ENCODE data around the gene BCL6. TPM values are rescaled to one million over a fixed set of nuclear protein-coding genes. Genes with fewer than 3 reads are reported as not detected.
A peak's percentile ranks its signal among the peaks of the same experiment; 100 is the strongest.

The BCL6 gene
- total and polyA plus RNA-seq, 10 of the 15 experiments (the other 5 are each of a cell fraction or from before 2014, with no cell fraction given): 0.04 to 0.85 (median 0.15) TPM

DNA sequence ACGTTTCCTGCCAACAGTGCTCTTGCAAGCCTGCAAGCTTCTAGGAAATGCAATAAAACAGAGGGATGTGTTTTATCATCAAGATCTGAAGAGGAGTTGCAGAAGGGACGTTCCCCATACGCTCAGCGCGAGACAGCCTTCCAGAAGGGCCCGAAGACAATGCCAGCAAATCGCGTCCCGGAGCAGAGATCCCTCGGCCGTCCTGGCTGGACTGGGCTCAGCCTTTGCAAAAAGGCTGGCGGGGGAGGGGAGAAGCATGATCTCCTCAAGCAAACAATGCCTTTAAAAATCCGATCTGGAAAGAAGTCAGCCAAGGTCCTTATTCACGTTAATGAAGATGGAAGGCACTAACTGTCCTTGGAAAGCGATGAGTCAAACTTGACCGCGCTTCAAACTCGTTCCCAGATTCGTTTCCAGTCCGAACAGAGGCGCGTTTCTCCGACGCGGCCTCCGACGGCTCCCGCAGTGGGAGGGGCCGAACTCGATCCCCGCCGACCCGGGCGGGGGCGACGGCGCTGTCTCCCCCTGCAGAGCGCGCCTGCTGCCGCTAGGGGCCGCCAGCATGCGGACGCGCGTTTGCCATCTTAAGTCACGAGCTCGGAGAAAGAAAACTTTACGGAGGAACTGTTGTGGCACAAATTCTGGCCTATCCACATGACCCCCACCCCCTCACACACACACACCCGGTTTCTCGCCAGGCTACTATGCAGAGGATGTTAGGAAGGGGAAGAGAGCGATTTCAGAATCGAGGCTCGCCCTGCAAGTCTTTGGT, 5.5 kb downstream of the BCL6 start:
- Histone ChIP-seq H3K36me3 (ENCODE audit: control insufficient read depth in 2 of 2, insufficient read depth in 2 of 2, low read length in 1 of 2) (no peaks in the 10 kb centered on the region), H3K27ac (ENCODE audit: control insufficient read depth, insufficient read depth) (no peak overlapping the region), H3K79me2 (ENCODE audit: control insufficient read depth, insufficient read depth, low read length) (no peaks in the 10 kb centered on the region), H2AFZ (ENCODE audit: control insufficient read depth, low read depth, low read length) (peak overlapping the region; percentile 13), H3K9ac (ENCODE audit: control insufficient read depth, insufficient read depth, low read length) (no peak overlapping the region), H3K4me1 (ENCODE audit: control insufficient read depth, insufficient read depth, low read length) (no peaks in the 10 kb centered on the region; the same call in 1 of the 2 replicates), H3K27me3 (replicated peaks in 1 of 2; ENCODE audit: control insufficient read depth in 2 of 2, insufficient read depth in 2 of 2, low read length in 1 of 2) (peaks cover 21 to 25% of the 10 kb centered on the region in 2 experiments), H3K9me3 (replicated peaks; ENCODE audit: control insufficient read depth, insufficient read depth, low read length) (no peaks in the 10 kb centered on the region), H4K20me1 (ENCODE audit: control insufficient read depth, insufficient read depth) (no peaks in the 10 kb centered on the region), H3K4me3 (peak overlapping the region; percentile 50; the same call in 1 of the 2 replicates), H3K4me2 (ENCODE audit: control insufficient read depth, insufficient read depth) (peak overlapping the region; percentile 83)
- no TSS peak for BruUV-seq (replicated peaks)
- ChIA-PET POLR2A (interaction anchor here (1.5 kb wide), 1 partner anchor 1212 kb away, joined by 3 read pairs; no protein-coding TSS in a partner anchor), RAD21 (ENCODE audit: unreplicated experiment) (interaction anchor here (0.6 to 7.2 kb wide), 23 partner anchors 10 to 1533 kb away, joined by 3 to 130 read pairs (median 4); no protein-coding TSS in a partner anchor), CTCF (interaction anchor here (0.5 to 9.7 kb wide), 116 partner anchors 9 to 1414 kb away, joined by 3 to 437 read pairs (median 4); no protein-coding TSS in a partner anchor), SMC1A (ENCODE audit: uncharacterized antibody, unreplicated experiment) (interaction anchor here (0.6 to 4.2 kb wide), 28 partner anchors 8 to 1407 kb away, joined by 3 to 118 read pairs (median 4); no protein-coding TSS in a partner anchor)
- ATAC-seq: peak; percentile 73
- in situ Hi-C loops (cut with MboI): loop anchor here (5.0 kb wide), 4 partner anchors 1013 to 1408 kb away; no protein-coding TSS in a partner anchor
- no peak for DNase-seq (ENCODE audit: low read depth, low spot score)
- no peak for FAIRE-seq
- WGBS (ENCODE audit: insufficient coverage, insufficient replicate concordance, low lambda C conversion rate, missing lambda C conversion rate): 2% methylated on average over 53 of the region's 53 CpGs
- intact Hi-C loops (cut with micrococcal nuclease; ENCODE audit: unreplicated experiment): loop anchor here (1.0 to 10.0 kb wide), 13 partner anchors 235 to 1407 kb away; no protein-coding TSS in a partner anchor
- TF ChIP-seq CREM (IDR thresholded peaks at IDR 0.05; ENCODE audit: low read depth) (0 out of 2 replicates have a peak, but pooled peaks have one; percentile 25), RFX5 (IDR thresholded peaks at IDR 0.05; ENCODE audit: low read depth, low read length) (no peak), SMARCA5 (IDR thresholded peaks at IDR 0.05) (peak; percentile 41; the same call in 1 of the 2 replicates), RAD21 (IDR thresholded peaks at IDR 0.05; ENCODE audit: insufficient read depth, low read depth, low read length) (peak; percentile 62), TCF7 (IDR thresholded peaks at IDR 0.05; ENCODE audit: borderline replicate concordance) (no peak), BHLHE40 (IDR thresholded peaks at IDR 0.05; ENCODE audit: borderline replicate concordance in 1 of 2, low read depth in 2 of 2, low read length in 1 of 2) (peak; percentile 65 to 87; a peak in 3 of 4 replicates), RCOR1 (conservative IDR thresholded peaks at IDR 0.05; ENCODE audit: low read depth, low read length) (no peak), ZNF384 (IDR thresholded peaks at IDR 0.05; ENCODE audit: borderline replicate concordance, low read depth, low read length) (no peak), BACH1 (IDR thresholded peaks at IDR 0.05; ENCODE audit: borderline replicate concordance) (no peak), SMC3 (IDR thresholded peaks at IDR 0.05; ENCODE audit: borderline replicate concordance, low read length) (peak; percentile 58; the same call in 1 of the 2 replicates), IKZF2 (IDR thresholded peaks at IDR 0.05) (0 out of 4 replicates have a peak, but pooled peaks of 1 of the 2 experiments have one; percentile 10), BMI1 (IDR thresholded peaks at IDR 0.05; ENCODE audit: borderline replicate concordance) (no peak), BCL11A (IDR thresholded peaks at IDR 0.05; ENCODE audit: low read depth, low read length) (no peak), MXI1 (IDR thresholded peaks at IDR 0.05; ENCODE audit: low read depth, low read length) (no peak), PML (IDR thresholded peaks at IDR 0.05; ENCODE audit: low read length) (no peak), HCFC1 (IDR thresholded peaks at IDR 0.05; ENCODE audit: low read length) (no peak), RUNX3 (IDR thresholded peaks at IDR 0.05; ENCODE audit: low read length) (no peak), RB1 (IDR thresholded peaks at IDR 0.05; ENCODE audit: borderline replicate concordance) (peak; percentile 71), ZBTB4 (CRISPR knock-in tag; IDR thresholded peaks at IDR 0.05) (no peak)
- TF ChIP-seq, protein P1, sequence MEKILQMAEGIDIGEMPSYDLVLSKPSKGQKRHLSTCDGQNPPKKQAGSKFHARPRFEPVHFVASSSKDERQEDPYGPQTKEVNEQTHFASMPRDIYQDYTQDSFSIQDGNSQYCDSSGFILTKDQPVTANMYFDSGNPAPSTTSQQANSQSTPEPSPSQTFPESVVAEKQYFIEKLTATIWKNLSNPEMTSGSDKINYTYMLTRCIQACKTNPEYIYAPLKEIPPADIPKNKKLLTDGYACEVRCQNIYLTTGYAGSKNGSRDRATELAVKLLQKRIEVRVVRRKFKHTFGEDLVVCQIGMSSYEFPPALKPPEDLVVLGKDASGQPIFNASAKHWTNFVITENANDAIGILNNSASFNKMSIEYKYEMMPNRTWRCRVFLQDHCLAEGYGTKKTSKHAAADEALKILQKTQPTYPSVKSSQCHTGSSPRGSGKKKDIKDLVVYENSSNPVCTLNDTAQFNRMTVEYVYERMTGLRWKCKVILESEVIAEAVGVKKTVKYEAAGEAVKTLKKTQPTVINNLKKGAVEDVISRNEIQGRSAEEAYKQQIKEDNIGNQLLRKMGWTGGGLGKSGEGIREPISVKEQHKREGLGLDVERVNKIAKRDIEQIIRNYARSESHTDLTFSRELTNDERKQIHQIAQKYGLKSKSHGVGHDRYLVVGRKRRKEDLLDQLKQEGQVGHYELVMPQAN (conservative IDR thresholded peaks at IDR 0.05): no peak
